Measurements from ENCODE around the gene MYLK4.

MYLK4 gene

DNA sequence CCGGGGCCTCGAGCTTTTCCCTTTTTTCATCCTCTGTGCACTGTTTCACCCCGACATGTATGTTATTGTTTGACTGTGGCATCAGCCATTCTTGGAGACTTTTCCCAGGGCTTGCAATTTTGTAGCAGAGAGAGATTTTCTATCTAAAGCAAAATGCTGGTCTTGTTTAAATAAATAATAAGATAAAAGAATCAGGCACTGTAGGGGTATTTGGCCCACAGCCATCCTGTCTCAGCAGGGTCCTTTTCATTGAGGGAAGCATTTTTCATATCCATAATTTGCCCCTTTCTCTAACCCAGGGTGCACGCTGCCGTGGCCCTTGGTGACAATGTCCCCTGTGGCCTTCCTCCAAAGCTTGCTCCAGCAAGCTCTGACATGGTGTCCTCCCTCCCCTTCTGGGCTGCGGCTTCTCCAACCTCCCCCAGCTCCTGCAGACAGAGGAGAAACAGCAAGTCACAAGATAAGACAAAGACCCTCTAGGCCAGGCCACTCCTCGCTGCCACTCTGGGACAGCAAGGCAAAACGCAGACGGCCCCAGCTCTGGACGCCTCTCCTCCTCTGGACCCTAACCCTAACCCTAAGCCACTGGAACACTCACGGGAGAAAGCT, 117.6 kb downstream of the MYLK4 start:
- Mint-ChIP-seq H3K27ac (ENCODE audit: low read depth) (no peak overlapping the region), H3K9me3 (no peaks in the 10 kb centered on the region), H3K4me1 (no peaks in the 10 kb centered on the region), H3K27me3 (peaks cover 24% of the 10 kb centered on the region), H3K36me3 (ENCODE audit: insufficient read depth) (peaks cover 2% of the 10 kb centered on the region), H3K4me3 (no peak overlapping the region)
- ATAC-seq (replicated peaks; ENCODE audit: extremely low read depth, poor library complexity, severe bottlenecking) (no peak), DNase-seq (ENCODE audit: low spot score in 2 of 2) (no peak)

DNA sequence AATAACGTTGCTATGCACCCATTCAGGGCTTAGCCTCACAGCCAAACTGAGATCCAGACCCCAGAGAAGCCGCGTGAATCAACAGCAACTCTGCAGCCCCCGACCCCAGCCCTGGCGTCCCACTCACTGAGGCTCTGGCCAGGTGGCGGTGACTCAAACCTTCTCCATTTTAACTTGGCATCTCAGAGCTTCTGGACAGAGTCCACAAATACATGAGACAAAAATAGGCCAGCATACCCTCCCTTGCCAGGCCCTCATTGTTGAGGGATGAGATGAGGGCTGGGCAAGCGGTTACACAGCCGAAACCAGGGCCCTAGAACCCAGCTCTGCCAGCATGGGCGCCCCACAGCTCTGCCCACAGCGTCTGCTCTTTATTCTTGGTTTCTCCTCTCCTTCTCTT, 118.4 kb downstream of the MYLK4 start:
- Mint-ChIP-seq H3K4me1 (no peaks in the 10 kb centered on the region), H3K27me3 (peaks cover 24% of the 10 kb centered on the region), H3K4me3 (no peak overlapping the region), H3K36me3 (ENCODE audit: insufficient read depth) (peaks cover 2% of the 10 kb centered on the region), H3K9me3 (no peaks in the 10 kb centered on the region), H3K27ac (ENCODE audit: low read depth) (no peak overlapping the region)
- no peak for ATAC-seq (replicated peaks; ENCODE audit: extremely low read depth, poor library complexity, severe bottlenecking)
- no peak for DNase-seq (ENCODE audit: low spot score in 2 of 2)

DNA sequence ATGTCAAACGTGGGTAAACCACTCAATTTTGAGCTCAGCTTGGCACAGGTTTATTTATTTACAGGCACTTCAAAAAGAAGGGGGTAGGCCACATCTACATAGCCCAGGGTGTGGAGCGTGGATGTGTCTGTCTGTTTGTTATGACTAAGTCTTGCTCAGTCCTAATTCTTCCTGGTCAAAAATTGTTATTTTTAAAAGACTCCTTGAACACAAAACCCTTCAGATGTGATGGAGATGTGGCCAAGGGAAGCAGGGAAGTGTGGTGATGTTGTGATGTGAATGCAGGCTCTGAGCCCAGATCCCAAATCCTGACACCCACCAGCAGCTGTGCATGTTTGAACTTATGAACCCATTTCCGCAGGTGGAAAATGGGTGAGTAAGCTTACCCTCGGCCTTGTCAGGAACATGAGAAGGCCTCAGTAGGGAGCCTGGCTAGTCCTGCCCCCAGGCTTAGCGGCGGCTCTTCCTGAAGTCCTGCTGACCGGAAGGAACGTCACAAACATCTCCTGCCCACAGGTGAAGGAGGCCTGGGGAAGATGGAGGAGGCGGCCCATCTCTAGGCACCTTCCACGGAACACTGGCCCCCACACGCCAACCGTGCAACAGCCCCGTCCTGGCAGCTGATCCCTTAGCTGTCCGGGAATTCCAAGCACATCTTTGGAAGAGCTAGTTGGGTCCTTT, 119.7 kb downstream of the MYLK4 start:
- Mint-ChIP-seq H3K36me3 (ENCODE audit: insufficient read depth) (peaks cover 2% of the 10 kb centered on the region), H3K4me1 (no peaks in the 10 kb centered on the region), H3K27me3 (peaks cover 12% of the 10 kb centered on the region), H3K4me3 (no peak overlapping the region), H3K27ac (ENCODE audit: low read depth) (no peak overlapping the region), H3K9me3 (no peaks in the 10 kb centered on the region)
- ATAC-seq (replicated peaks; ENCODE audit: extremely low read depth, poor library complexity, severe bottlenecking) (no peak), DNase-seq (ENCODE audit: low spot score in 2 of 2) (no peak)

DNA sequence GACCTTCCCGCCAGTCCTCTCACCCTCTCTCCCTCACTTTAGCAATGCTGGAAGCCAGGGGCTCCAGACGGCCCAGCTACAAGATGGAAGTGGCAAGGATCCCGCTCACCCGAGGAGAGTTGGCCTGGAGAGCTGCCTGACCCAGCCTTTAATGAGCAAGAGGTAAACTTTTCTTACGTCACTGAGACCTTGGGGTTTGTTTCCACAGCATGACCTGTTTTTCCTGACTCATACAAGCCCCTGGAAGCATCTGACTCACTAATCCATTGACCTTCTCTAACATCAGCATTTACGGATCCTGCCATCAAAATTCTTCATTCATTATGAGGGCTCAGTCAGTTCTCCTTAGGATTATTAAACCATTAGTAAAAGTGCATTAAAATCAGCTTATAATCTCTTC, 120.4 kb downstream of the MYLK4 start:
- Mint-ChIP-seq H3K36me3 (ENCODE audit: insufficient read depth) (peaks cover 2% of the 10 kb centered on the region), H3K4me1 (no peaks in the 10 kb centered on the region), H3K27ac (ENCODE audit: low read depth) (no peak overlapping the region), H3K9me3 (no peaks in the 10 kb centered on the region), H3K4me3 (no peak overlapping the region), H3K27me3 (peaks cover 9% of the 10 kb centered on the region)
- DNase-seq (ENCODE audit: low spot score in 2 of 2) (no peak), ATAC-seq (replicated peaks; ENCODE audit: extremely low read depth, poor library complexity, severe bottlenecking) (no peak)

- H3K27ac Mint-ChIP-seq (ENCODE audit: low read depth) = no peak overlapping the region
- no peak for DNase-seq (ENCODE audit: low spot score in 2 of 2)
- H3K36me3 Mint-ChIP-seq (ENCODE audit: insufficient read depth) = no peaks in the 10 kb centered on the region
- ATAC-seq (replicated peaks; ENCODE audit: extremely low read depth, poor library complexity, severe bottlenecking) = no peak
- H3K4me3 Mint-ChIP-seq = no peak overlapping the region
- H3K9me3 Mint-ChIP-seq = no peaks in the 10 kb centered on the region
- no peaks in the 10 kb centered on the region for H3K4me1 Mint-ChIP-seq
- peaks cover 31% of the 10 kb centered on the region for H3K27me3 Mint-ChIP-seq
Measured at GRCh38 chr6:2626401-2626800, 124.3 kb downstream of the MYLK4 start.

DNA sequence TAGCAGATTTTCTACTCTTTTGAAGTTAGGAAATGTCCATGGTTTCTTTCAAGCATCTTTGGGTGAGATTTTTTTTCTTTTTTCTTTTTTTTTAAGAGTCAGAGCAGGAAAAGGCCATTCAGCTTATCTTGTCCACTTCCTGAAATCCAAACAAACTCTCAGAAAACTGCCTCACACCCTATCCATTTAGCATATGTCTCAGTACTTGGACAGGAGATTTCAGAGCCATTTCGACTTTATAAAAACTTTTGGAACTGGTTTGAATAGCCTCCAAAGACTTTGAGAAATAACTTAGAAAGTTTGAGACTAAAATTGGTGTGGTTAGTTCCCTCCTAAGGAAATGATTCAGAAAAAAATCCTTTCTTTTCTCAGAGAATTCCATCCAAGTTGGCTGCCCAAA, 125.1 kb downstream of the MYLK4 start:
- peaks cover 33% of the 10 kb centered on the region for H3K27me3 Mint-ChIP-seq
- no peaks in the 10 kb centered on the region for H3K36me3 Mint-ChIP-seq (ENCODE audit: insufficient read depth)
- no peak for DNase-seq (ENCODE audit: low spot score in 2 of 2)
- no peak for ATAC-seq (replicated peaks; ENCODE audit: extremely low read depth, poor library complexity, severe bottlenecking)
- no peak overlapping the region for H3K4me3 Mint-ChIP-seq
- H3K27ac Mint-ChIP-seq (ENCODE audit: low read depth) = no peak overlapping the region
- no peaks in the 10 kb centered on the region for H3K9me3 Mint-ChIP-seq
- no peaks in the 10 kb centered on the region for H3K4me1 Mint-ChIP-seq

DNA sequence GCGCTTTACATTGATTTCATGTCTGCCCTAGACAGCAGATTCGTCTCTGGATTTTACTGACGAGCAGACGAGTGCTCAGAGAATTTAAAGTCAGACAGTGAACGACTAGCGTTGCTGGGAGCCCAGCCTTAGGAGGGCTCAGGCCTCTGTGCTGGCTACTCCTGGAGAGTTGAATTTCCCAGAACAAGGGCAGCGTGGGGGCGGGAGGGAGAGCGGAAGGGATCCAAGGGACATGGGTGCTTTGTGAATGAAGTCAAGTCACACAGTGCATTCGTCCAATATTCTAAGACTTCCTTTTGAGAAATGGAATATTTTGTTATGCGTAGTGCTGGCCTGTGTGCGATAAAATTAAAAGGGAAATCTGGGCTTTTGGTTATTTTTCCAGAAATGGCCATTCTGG, 126.5 kb downstream of the MYLK4 start:
- no peak overlapping the region for H3K4me3 Mint-ChIP-seq
- no peak for DNase-seq (ENCODE audit: low spot score in 2 of 2)
- no peak overlapping the region for H3K27ac Mint-ChIP-seq (ENCODE audit: low read depth)
- ATAC-seq (replicated peaks; ENCODE audit: extremely low read depth, poor library complexity, severe bottlenecking) = no peak
- H3K36me3 Mint-ChIP-seq (ENCODE audit: insufficient read depth) = no peaks in the 10 kb centered on the region
- H3K27me3 Mint-ChIP-seq = peaks cover 47% of the 10 kb centered on the region
- H3K9me3 Mint-ChIP-seq = no peaks in the 10 kb centered on the region
- H3K4me1 Mint-ChIP-seq = no peaks in the 10 kb centered on the region

- no peaks in the 10 kb centered on the region for H3K36me3 Mint-ChIP-seq (ENCODE audit: insufficient read depth)
- no peaks in the 10 kb centered on the region for H3K9me3 Mint-ChIP-seq
- no peaks in the 10 kb centered on the region for H3K4me1 Mint-ChIP-seq
- H3K4me3 Mint-ChIP-seq = no peak overlapping the region
- no peak for ATAC-seq (replicated peaks; ENCODE audit: extremely low read depth, poor library complexity, severe bottlenecking)
- H3K27ac Mint-ChIP-seq (ENCODE audit: low read depth) = no peak overlapping the region
- DNase-seq (ENCODE audit: low spot score in 2 of 2) = no peak
- peaks cover 56% of the 10 kb centered on the region for H3K27me3 Mint-ChIP-seq
Measured at GRCh38 chr6:2623295-2623694, 127.4 kb downstream of the MYLK4 start.

DNA sequence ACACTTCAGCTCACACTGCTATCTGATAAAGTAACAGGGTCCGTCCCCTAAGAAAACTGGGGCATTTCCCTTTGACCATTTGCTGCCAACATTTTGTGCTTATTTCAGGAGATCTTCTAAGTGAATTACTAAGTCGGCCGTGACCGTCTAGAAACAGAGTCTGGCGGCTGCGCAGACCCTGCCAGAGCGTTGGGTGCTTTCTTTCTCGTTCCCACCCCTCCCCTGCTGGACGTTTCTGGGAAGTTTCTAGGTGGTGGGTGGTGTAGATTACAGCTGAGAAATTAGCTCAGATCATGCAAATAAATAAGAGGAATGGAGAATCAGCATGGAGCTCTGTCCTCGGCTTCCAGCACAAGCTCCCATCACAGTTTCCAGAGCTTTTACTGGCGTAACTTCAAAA, 128.1 kb downstream of the MYLK4 start:
- no peak for ATAC-seq (replicated peaks; ENCODE audit: extremely low read depth, poor library complexity, severe bottlenecking)
- peaks cover 57% of the 10 kb centered on the region for H3K27me3 Mint-ChIP-seq
- H3K9me3 Mint-ChIP-seq = no peaks in the 10 kb centered on the region
- H3K27ac Mint-ChIP-seq (ENCODE audit: low read depth) = no peak overlapping the region
- no peak overlapping the region for H3K4me3 Mint-ChIP-seq
- H3K36me3 Mint-ChIP-seq (ENCODE audit: insufficient read depth) = no peaks in the 10 kb centered on the region
- DNase-seq (ENCODE audit: low spot score in 2 of 2) = no peak
- no peaks in the 10 kb centered on the region for H3K4me1 Mint-ChIP-seq

GRCh38 chr6:2619651-2620050, 131.1 kb downstream of the MYLK4 start:
- H3K27ac Mint-ChIP-seq (ENCODE audit: low read depth) = no peak overlapping the region
- peaks cover 81% of the 10 kb centered on the region for H3K27me3 Mint-ChIP-seq
- H3K36me3 Mint-ChIP-seq (ENCODE audit: insufficient read depth) = no peaks in the 10 kb centered on the region
- H3K4me1 Mint-ChIP-seq = no peaks in the 10 kb centered on the region
- DNase-seq (ENCODE audit: low spot score in 2 of 2) (no peak), ATAC-seq (replicated peaks; ENCODE audit: extremely low read depth, poor library complexity, severe bottlenecking) (no peak)
- no peak overlapping the region for H3K4me3 Mint-ChIP-seq
- no peaks in the 10 kb centered on the region for H3K9me3 Mint-ChIP-seq

DNA sequence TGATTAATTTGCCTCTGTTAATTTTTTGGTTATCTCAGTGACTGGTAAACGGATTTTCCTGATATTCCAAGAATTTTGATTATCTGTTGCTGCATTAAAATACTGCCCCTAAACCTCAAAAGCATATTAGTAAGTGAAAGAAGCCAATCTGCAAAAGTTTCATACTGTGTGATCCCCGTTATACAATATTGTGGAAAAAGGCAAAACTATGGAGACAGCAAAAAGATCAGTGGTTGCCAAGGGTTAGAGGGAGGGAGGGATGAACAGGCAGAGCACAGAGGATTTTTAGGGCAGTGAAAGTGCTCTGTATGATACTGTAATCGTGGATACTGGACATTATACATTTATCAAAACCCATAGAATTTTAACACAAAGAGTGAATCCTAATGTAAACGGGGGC, 133.0 kb downstream of the MYLK4 start:
- Mint-ChIP-seq H3K27ac (ENCODE audit: low read depth) (no peak overlapping the region), H3K4me1 (no peaks in the 10 kb centered on the region), H3K4me3 (no peak overlapping the region), H3K36me3 (ENCODE audit: insufficient read depth) (no peaks in the 10 kb centered on the region), H3K27me3 (peaks cover 90% of the 10 kb centered on the region), H3K9me3 (peaks cover 5% of the 10 kb centered on the region)
- ATAC-seq (replicated peaks; ENCODE audit: extremely low read depth, poor library complexity, severe bottlenecking) = no peak
- DNase-seq (ENCODE audit: low spot score in 2 of 2) = no peak

GRCh38 chr6:2616811-2617210, 133.9 kb downstream of the MYLK4 start:
- ATAC-seq (replicated peaks; ENCODE audit: extremely low read depth, poor library complexity, severe bottlenecking) = no peak
- peaks cover 90% of the 10 kb centered on the region for H3K27me3 Mint-ChIP-seq
- H3K4me3 Mint-ChIP-seq = no peak overlapping the region
- DNase-seq (ENCODE audit: low spot score in 2 of 2) = no peak
- H3K4me1 Mint-ChIP-seq = no peaks in the 10 kb centered on the region
- peaks cover 5% of the 10 kb centered on the region for H3K9me3 Mint-ChIP-seq
- H3K27ac Mint-ChIP-seq (ENCODE audit: low read depth) = no peak overlapping the region
- no peaks in the 10 kb centered on the region for H3K36me3 Mint-ChIP-seq (ENCODE audit: insufficient read depth)

DNA sequence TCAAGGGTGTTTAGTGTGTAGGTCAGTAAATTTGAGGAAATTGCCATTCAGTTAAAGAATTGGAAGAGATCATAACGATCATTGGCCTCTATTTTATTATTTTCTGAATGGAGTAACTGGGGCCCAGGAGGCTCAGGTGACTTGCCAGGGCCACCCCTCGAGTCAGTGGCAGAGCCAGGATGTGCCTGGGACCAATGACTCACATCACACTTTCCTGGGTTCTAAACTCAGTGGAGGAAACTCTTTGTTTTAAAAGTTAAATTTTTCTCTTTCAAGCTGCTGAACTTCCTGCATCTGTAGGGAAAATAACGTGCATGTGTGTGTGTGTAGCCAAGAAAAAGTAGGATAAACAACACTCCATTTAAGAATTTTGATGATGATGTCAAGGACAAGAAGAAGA, 135.5 kb downstream of the MYLK4 start:
- H3K36me3 Mint-ChIP-seq (ENCODE audit: insufficient read depth) = no peaks in the 10 kb centered on the region
- DNase-seq (ENCODE audit: low spot score in 2 of 2) (no peak), ATAC-seq (replicated peaks; ENCODE audit: extremely low read depth, poor library complexity, severe bottlenecking) (no peak)
- no peaks in the 10 kb centered on the region for H3K4me1 Mint-ChIP-seq
- peaks cover 5% of the 10 kb centered on the region for H3K9me3 Mint-ChIP-seq
- H3K4me3 Mint-ChIP-seq = no peak overlapping the region
- peaks cover 92% of the 10 kb centered on the region for H3K27me3 Mint-ChIP-seq
- H3K27ac Mint-ChIP-seq (ENCODE audit: low read depth) = no peak overlapping the region
